ENCODE measurements around the gene CREBBP. TPM values are rescaled to one million over a fixed set of nuclear protein-coding genes. Genes with fewer than 3 reads are reported as not detected.

The CREBBP gene
- total RNA-seq, 4 donors from 2014 or later: 38.9 to 105 (median 51.8) TPM

DNA sequence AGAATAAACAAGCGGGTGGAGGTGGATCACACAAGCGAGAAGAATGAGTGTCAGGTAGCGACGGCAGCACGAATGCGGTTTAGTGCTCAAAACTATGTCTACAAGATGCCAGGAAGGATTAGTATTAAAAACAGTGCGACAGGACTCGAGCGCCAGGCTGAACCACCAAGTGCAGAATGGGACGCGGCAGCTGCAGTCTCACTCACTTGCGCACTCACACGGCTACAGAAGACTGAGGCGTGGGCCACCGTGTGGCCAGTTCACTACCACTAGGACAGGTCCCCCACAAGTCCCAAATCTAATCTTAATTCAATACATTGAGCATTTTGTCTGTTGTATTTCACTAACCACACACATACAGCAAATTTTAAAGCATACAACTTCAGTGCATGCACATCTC lies 127.5 kb downstream of the CREBBP start:
- TF ChIP-seq, protein P1, sequence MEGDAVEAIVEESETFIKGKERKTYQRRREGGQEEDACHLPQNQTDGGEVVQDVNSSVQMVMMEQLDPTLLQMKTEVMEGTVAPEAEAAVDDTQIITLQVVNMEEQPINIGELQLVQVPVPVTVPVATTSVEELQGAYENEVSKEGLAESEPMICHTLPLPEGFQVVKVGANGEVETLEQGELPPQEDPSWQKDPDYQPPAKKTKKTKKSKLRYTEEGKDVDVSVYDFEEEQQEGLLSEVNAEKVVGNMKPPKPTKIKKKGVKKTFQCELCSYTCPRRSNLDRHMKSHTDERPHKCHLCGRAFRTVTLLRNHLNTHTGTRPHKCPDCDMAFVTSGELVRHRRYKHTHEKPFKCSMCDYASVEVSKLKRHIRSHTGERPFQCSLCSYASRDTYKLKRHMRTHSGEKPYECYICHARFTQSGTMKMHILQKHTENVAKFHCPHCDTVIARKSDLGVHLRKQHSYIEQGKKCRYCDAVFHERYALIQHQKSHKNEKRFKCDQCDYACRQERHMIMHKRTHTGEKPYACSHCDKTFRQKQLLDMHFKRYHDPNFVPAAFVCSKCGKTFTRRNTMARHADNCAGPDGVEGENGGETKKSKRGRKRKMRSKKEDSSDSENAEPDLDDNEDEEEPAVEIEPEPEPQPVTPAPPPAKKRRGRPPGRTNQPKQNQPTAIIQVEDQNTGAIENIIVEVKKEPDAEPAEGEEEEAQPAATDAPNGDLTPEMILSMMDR (IDR thresholded peaks at IDR 0.05): no peak
- ATAC-seq (ENCODE audit: low FRiP score) (no peak), DNase-seq (ENCODE audit: low spot score) (no peak)

DNA sequence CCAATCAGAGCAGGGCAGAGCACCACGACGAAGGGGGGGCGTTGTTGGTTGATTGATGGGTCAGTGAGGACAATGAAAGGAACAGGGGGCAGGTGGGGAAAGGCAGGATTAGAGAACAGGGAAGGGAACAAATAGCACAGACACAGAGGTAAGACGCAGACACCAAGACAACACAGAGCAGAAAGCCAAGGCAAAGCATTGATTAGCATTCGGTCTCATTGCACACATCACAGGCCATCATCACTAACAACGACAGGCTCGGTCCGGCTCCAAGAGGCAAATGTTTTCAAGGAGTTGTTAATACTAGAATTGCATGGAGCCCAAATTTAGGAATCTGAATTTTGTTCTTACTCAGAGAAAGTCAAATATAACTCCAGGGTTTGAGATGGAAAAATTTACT lies 128.6 kb downstream of the CREBBP start:
- DNase-seq (ENCODE audit: low spot score) (no peak), ATAC-seq (ENCODE audit: low FRiP score) (no peak)
- TF ChIP-seq, protein P1 (IDR thresholded peaks at IDR 0.05): no peak

DNA sequence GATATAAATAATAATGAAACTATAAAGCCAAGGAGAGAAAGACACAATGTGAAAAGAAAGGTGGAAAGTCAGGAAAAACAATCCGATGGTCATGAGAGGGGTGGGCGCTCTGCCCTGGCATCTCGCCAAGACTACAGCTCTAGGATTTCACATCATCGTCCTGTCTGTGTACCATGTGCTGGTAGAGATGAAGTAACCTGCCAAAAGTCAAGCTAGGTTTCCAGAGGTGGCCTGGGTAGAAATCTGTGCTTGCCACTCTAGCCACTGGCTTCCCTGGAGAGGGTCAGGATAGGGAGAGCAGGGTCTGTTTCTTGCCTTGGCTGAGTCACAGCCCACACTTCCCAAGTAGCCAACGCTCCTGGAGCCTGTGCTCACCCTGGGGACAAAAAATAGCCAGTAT lies 132.2 kb downstream of the CREBBP start:
- ATAC-seq (ENCODE audit: low FRiP score): no peak
- TF ChIP-seq, protein P1 (IDR thresholded peaks at IDR 0.05): no peak
- DNase-seq (ENCODE audit: low spot score): no peak

DNA sequence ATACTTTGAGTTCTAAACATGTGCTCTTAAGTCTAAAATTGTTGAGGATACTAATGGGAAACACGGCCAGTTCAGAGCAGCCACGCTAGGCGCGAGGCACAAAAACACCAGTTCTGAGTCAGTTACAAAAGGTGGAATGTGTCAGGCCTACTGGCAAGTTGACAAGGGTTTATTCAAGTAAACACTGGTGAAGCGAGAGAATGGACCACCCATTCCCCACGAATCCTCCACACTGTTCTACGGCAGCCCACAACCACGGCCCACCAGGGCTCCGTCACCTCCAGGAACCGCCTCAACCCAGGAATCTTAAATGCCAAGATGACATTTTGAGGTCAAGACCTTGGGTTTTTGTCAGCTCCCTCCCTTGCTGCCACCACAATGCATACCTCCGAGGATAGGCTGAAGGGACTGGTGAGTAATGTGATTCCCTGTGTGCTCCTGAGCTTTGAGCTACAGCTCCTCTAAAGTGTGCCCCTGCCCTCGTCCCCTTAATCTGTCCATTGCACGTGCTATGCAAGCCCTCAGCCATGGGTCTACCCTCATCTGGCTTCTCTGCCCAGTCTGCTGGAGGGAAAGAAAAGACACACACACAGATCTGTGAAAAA lies 134.7 kb downstream of the CREBBP start:
- ATAC-seq (ENCODE audit: low FRiP score) (no peak), DNase-seq (ENCODE audit: low spot score) (no peak)
- TF ChIP-seq, protein P1 (IDR thresholded peaks at IDR 0.05): no peak

DNA sequence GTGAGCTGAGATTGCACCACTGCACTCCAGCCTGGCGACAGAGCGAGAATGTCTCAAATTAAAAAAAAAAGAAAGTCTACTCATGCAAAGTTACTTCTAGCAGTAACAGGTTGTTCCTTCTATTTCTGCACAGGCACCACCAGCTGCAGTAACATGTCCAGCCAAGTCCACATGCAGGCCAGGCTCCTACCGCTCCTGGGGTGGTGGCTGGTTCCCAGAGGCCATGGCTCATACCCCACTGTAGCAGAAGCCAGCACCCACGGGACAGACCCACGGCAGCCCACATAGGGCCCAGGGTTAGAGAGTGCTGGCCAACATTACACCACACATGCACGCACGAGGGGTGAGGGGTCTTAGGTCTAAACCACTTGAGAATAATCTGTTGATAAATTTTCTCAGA lies 136.5 kb downstream of the CREBBP start:
- TF ChIP-seq, protein P1 (IDR thresholded peaks at IDR 0.05): no peak
- ATAC-seq (ENCODE audit: low FRiP score) (no peak), DNase-seq (ENCODE audit: low spot score) (no peak)

DNA sequence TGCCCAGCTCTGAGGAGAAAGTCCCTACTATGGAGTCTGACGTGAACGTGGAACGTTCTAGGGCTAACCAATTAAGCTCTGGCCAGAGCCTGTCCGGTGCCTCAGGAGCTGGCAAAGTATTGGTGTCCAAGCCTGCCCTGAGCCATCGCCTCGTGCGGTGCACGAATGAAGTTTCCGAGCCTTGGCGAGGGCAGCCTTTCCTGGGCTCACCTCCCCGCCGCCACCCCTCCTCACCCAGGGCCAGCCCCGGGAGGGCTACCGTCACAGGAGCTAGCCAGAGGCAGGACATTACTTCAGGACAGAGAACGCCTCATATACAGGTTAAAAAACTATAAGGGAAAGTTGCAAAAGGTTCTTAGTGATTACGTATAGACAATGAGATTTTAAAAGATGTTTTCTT lies 139.6 kb downstream of the CREBBP start:
- ATAC-seq (ENCODE audit: low FRiP score): no peak
- TF ChIP-seq, protein P1 (IDR thresholded peaks at IDR 0.05): no peak
- DNase-seq (ENCODE audit: low spot score): no peak

DNA sequence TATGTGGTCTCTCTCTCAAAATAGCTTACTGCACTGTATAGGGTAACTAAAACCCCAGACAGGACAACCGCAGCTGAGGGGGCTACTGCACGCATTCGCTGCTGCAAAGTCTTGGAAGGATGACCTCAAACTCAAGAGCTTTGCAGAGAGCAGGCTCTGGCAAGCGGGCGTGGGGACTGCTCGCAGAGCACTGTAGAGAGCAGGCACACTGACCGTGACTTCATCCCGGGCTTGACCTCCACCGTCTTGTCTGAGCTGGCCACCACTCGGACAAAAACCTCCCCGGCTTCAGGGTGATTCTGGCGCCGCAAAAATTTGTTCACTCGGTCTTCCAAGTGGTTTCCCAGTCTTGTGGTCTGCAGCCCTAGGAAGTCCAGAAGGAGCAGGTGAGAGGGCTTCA lies 140.3 kb downstream of the CREBBP start:
- TF ChIP-seq, protein P1 (IDR thresholded peaks at IDR 0.05): no peak
- ATAC-seq (ENCODE audit: low FRiP score) (no peak), DNase-seq (ENCODE audit: low spot score) (no peak)

Data from omental fat pad (tissue), 4 donors.